ENCODE results near the gene COL6A2.

Gene COL6A2

DNA sequence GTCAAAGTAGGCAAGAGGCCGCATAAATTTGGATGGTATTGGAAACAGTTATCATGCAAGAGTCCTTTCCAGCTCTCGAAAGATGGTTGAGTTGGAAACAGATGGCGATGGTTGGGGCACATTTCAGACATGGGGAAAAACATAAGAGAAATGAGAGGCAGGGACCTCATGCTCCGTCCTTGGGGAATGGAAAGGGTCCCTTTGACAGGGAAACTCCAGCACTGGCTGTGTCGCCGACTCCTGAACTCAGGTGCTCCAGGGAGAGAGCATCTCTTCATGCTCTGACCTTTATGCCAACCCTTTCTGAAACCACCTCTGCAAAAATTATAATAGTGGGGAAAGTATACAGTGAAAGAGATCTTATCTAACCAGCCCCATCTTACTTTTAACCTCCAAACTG lies 36.8 kb upstream of the COL6A2 start:
- H2AFZ ChIP-seq = no peak overlapping the region
- no peaks in the 10 kb centered on the region for H3K79me2 ChIP-seq
- H3K27ac ChIP-seq = no peak overlapping the region
- no peaks in the 10 kb centered on the region for H3K4me1 ChIP-seq
- H3K4me3 ChIP-seq (ENCODE audit: low read depth, low read length) = no peak overlapping the region
- TF ChIP-seq, protein P1, sequence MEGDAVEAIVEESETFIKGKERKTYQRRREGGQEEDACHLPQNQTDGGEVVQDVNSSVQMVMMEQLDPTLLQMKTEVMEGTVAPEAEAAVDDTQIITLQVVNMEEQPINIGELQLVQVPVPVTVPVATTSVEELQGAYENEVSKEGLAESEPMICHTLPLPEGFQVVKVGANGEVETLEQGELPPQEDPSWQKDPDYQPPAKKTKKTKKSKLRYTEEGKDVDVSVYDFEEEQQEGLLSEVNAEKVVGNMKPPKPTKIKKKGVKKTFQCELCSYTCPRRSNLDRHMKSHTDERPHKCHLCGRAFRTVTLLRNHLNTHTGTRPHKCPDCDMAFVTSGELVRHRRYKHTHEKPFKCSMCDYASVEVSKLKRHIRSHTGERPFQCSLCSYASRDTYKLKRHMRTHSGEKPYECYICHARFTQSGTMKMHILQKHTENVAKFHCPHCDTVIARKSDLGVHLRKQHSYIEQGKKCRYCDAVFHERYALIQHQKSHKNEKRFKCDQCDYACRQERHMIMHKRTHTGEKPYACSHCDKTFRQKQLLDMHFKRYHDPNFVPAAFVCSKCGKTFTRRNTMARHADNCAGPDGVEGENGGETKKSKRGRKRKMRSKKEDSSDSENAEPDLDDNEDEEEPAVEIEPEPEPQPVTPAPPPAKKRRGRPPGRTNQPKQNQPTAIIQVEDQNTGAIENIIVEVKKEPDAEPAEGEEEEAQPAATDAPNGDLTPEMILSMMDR (IDR thresholded peaks at IDR 0.05) = no peak
- H3K4me2 ChIP-seq (ENCODE audit: low read length) = no peak overlapping the region
- H3K9me3 ChIP-seq (ENCODE audit: control insufficient read depth, low read length) = no peaks in the 10 kb centered on the region
- H3K9ac ChIP-seq = no peak overlapping the region
- no peaks in the 10 kb centered on the region for H3K36me3 ChIP-seq (ENCODE audit: control insufficient read depth, insufficient read depth, low read length)
- H3K27me3 ChIP-seq (ENCODE audit: control insufficient read depth, insufficient read depth, low read length) = no peaks in the 10 kb centered on the region

DNA sequence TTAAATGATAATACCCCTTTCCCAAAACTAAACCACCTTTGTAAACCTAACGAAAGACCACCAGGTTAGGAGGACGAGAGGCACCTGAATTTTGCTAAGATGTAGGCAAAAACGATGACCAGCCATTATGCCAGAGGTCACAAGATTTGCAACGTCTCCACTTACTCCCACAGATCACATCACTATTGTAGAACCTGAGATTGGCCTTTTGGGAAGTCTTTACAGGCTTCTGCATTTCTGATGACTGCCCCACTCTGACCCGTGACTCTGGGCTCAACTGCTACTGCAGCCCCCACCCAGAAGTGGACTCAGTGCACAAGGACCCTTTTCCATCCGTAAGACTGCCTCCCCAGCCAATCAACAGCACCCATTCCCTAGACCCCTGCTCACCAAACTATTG lies 36.4 kb upstream of the COL6A2 start:
- Histone ChIP-seq H3K4me1 (no peaks in the 10 kb centered on the region), H3K4me2 (ENCODE audit: low read length) (no peak overlapping the region), H3K27ac (no peak overlapping the region), H3K9me3 (ENCODE audit: control insufficient read depth, low read length) (no peaks in the 10 kb centered on the region), H2AFZ (no peak overlapping the region), H3K9ac (no peak overlapping the region), H3K4me3 (ENCODE audit: low read depth, low read length) (no peak overlapping the region), H3K79me2 (no peaks in the 10 kb centered on the region), H3K27me3 (ENCODE audit: control insufficient read depth, insufficient read depth, low read length) (peaks cover under 1% of the 10 kb centered on the region), H3K36me3 (ENCODE audit: control insufficient read depth, insufficient read depth, low read length) (no peaks in the 10 kb centered on the region)
- TF ChIP-seq, protein P1 (IDR thresholded peaks at IDR 0.05) = no peak

DNA sequence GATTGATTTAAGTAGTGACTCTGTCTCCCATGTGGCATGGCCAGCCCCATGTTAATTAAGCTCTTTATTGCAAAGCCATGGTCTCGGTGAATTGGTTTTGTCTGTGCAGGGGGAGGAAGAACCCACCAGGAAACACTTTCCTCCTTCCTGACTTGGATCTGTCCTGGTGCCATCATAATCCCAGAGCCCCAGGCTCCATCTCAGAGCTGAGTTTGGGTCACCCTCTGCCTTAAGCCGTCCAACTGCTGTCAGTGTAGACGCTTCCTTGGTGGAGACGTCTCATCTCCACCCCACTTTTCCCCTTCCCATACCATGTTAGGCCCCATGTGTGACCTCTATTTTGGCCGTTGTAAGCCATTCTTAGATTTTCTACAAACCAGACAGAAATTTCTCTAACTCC lies 36.0 kb upstream of the COL6A2 start:
- Histone ChIP-seq H3K4me1 (no peaks in the 10 kb centered on the region), H3K9ac (no peak overlapping the region), H3K79me2 (no peaks in the 10 kb centered on the region), H3K9me3 (ENCODE audit: control insufficient read depth, low read length) (no peaks in the 10 kb centered on the region), H3K27ac (no peak overlapping the region), H3K4me3 (ENCODE audit: low read depth, low read length) (no peak overlapping the region), H3K27me3 (ENCODE audit: control insufficient read depth, insufficient read depth, low read length) (peaks cover 3% of the 10 kb centered on the region), H3K4me2 (ENCODE audit: low read length) (no peak overlapping the region), H3K36me3 (ENCODE audit: control insufficient read depth, insufficient read depth, low read length) (no peaks in the 10 kb centered on the region), H2AFZ (no peak overlapping the region)
- TF ChIP-seq, protein P1 (IDR thresholded peaks at IDR 0.05) = no peak

DNA sequence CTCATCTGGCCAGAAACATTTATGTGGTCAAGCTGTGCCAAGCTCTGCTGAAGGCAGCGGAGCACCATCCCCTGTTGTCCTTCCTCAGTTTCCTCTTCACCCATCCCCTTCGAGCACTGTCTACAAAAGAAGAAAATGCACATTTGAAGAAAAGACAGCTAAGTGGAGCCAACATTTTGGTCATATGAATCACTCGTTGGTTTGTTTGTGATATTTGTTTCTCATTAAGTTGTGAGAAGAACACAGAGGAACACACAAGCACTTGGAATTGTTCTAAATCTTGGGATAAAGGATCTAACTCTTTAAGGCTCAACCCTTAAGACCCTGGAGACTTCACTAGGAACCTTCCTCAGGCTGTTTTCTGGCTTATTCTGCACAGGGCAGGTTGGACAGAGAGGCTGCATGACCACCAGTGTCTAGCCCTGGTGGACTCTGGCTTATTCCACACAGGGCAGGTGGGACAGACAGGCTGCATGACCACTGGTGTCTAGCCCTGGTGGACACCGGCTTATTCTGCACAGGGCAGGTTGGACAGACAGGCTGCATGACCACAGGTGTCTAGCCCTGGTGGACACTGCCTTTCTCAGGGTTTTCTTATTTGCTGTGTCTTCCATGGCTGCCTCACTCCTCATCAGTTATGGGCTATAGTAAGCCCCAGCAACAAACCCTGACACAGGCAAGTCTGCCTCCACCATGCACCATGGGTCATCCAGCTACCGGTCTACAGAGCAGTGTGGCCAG lies 35.3 kb upstream of the COL6A2 start:
- H3K79me2 ChIP-seq = no peaks in the 10 kb centered on the region
- no peak overlapping the region for H3K4me2 ChIP-seq (ENCODE audit: low read length)
- no peaks in the 10 kb centered on the region for H3K4me1 ChIP-seq
- H3K27me3 ChIP-seq (ENCODE audit: control insufficient read depth, insufficient read depth, low read length) = peaks cover 3% of the 10 kb centered on the region
- no peaks in the 10 kb centered on the region for H3K9me3 ChIP-seq (ENCODE audit: control insufficient read depth, low read length)
- no peaks in the 10 kb centered on the region for H3K36me3 ChIP-seq (ENCODE audit: control insufficient read depth, insufficient read depth, low read length)
- TF ChIP-seq, protein P1 (IDR thresholded peaks at IDR 0.05) = no peak
- H3K4me3 ChIP-seq (ENCODE audit: low read depth, low read length) = no peak overlapping the region
- H2AFZ ChIP-seq = no peak overlapping the region
- H3K9ac ChIP-seq = no peak overlapping the region
- no peak overlapping the region for H3K27ac ChIP-seq

DNA sequence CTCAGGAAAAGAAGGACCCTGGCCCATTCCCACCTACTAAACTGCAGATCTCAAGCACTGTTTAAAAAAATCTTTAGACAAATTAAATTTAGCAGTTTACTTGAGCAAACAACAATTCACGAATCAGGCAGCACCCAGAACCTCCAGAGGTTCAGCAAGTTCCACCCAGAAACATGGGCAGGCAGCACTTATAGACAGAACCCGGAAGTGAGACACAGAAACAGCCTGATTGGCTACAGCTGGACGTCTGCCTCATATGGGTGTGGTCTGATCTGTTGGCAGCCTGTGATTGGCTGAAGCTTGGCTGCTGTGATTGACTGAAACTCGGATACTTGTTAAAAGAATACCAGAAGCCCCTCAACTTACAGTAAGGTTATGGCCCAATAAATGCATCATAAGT lies 34.7 kb upstream of the COL6A2 start:
- H3K36me3 ChIP-seq (ENCODE audit: control insufficient read depth, insufficient read depth, low read length) = no peaks in the 10 kb centered on the region
- no peaks in the 10 kb centered on the region for H3K79me2 ChIP-seq
- no peak overlapping the region for H3K4me3 ChIP-seq (ENCODE audit: low read depth, low read length)
- H3K4me2 ChIP-seq (ENCODE audit: low read length) = no peak overlapping the region
- H2AFZ ChIP-seq = no peak overlapping the region
- TF ChIP-seq, protein P1 (IDR thresholded peaks at IDR 0.05) = no peak
- no peaks in the 10 kb centered on the region for H3K4me1 ChIP-seq
- H3K27me3 ChIP-seq (ENCODE audit: control insufficient read depth, insufficient read depth, low read length) = peaks cover 3% of the 10 kb centered on the region
- H3K9ac ChIP-seq = no peak overlapping the region
- H3K27ac ChIP-seq = no peak overlapping the region
- no peaks in the 10 kb centered on the region for H3K9me3 ChIP-seq (ENCODE audit: control insufficient read depth, low read length)

Measured in parathyroid adenoma (tissue), 2 donors.